ENCODE measurements around the gene BLCAP. TPM values are rescaled to one million over a fixed set of nuclear protein-coding genes. Genes with fewer than 3 reads are reported as not detected.
"Not testable (repeated sequence)": the region's sequence is repeated elsewhere in the genome, so short reads cannot be mapped to it uniquely, and the experiment has no call there.

The BLCAP gene, protein sequence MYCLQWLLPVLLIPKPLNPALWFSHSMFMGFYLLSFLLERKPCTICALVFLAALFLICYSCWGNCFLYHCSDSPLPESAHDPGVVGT
- 99.9 and 109 TPM in 2 replicates for total RNA-seq (2021)
- Bru-seq, nascent RNA: percentile 95 among the genes with signal in this experiment
- percentile 99 among the genes with signal in this experiment for BruChase-seq, experiment 1, labeled RNA remaining after a 2-hour chase
- BruChase-seq, experiment 2, labeled RNA remaining after a 6-hour chase: percentile 97 among the genes with signal in this experiment
- long read RNA-seq, transcript BLCAP-215 (2 exons, 2,017 nt): major isoform, 178 of 202 reads
- long read RNA-seq, partial matches to known transcripts: 0 of 202 reads
- long read RNA-seq, other reads (novel, unspliced or antisense): 19 of 202 reads

DNA sequence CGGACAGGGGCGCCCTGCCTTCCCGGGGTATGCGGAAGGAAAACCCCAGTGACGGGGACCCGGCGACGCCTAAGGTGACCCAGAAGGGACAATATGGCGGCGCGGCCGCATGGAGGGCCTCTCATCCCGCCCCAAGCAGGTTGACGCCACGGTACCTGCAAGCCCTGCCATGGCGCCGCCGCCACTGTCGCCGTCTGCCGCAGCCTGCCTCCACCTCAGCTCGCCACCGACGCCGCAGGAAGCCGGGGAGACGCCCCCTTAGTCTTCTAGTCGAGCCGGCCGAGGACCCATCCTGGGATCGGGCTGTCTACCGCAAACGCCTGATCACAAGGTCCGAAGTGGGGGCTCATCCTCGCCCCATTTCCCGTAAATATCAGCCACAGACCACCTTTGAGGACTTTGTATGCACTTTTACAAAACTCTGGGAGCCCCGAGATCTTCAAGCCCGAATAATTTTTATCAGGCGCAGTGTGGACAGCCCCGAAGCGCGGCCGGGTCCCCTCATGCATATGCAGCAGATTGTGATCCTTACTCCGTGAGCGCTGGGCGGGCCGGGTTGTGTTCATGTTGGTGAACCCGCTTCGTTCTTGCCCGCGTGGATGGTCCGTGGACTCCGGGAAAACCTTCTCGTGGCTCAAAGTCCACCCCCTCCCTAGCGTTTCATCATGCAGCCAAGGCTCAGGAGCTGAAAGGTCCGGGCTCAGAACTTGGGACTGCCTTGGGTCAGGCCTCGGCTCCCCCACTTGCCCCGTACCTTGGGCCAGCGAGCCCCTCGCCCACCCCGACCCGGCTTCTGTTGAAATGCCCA, at the start of gene BLCAP:
TSS of gene BLCAP (minus strand) at position 239 of the 808 bp plus-strand sequence. CDS start 8,702 bp downstream, outside the sequence.
- DNase-seq: peak; percentile 70 to 89
- intact Hi-C loops (cut with micrococcal nuclease; ENCODE audit: unreplicated experiment): loop anchor here (2.0 to 5.0 kb wide), 3 partner anchors 121 to 183 kb away; no protein-coding TSS in a partner anchor
- H3K4me1 ChIP-seq (replicated peaks; ENCODE audit: insufficient read depth): peaks cover 41% of the 10 kb centered on the region
- H3K4me2 ChIP-seq: peak within 1 kb of the TSS; percentile 84
- peaks cover 28% of the 10 kb centered on the region for H4K20me1 ChIP-seq (ENCODE audit: insufficient read depth)
- peaks cover 17% of the 10 kb centered on the region for H3F3A ChIP-seq (ENCODE audit: insufficient read depth, low read depth)
- ChIA-PET POLR2A (ENCODE audit: unreplicated experiment) (no interaction called here), CTCF (no interaction called here)
- peak within 1 kb of the TSS; percentile 86 for H3K27ac ChIP-seq
- H2AFZ ChIP-seq: peak within 1 kb of the TSS; percentile 98
- H3K36me3 ChIP-seq (ENCODE audit: low read depth): no peaks in the 10 kb centered on the region
- H3K9me3 ChIP-seq (ENCODE audit: insufficient read depth, low read depth): no peaks in the 10 kb centered on the region
- TF ChIP-seq EZH2 (IDR thresholded peaks at IDR 0.05; ENCODE audit: low read depth): no peak
- TF ChIP-seq, protein P1, sequence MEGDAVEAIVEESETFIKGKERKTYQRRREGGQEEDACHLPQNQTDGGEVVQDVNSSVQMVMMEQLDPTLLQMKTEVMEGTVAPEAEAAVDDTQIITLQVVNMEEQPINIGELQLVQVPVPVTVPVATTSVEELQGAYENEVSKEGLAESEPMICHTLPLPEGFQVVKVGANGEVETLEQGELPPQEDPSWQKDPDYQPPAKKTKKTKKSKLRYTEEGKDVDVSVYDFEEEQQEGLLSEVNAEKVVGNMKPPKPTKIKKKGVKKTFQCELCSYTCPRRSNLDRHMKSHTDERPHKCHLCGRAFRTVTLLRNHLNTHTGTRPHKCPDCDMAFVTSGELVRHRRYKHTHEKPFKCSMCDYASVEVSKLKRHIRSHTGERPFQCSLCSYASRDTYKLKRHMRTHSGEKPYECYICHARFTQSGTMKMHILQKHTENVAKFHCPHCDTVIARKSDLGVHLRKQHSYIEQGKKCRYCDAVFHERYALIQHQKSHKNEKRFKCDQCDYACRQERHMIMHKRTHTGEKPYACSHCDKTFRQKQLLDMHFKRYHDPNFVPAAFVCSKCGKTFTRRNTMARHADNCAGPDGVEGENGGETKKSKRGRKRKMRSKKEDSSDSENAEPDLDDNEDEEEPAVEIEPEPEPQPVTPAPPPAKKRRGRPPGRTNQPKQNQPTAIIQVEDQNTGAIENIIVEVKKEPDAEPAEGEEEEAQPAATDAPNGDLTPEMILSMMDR (conservative IDR thresholded peaks at IDR 0.05): no peak
- H3K27me3 ChIP-seq (ENCODE audit: insufficient read depth, low read depth): no peaks in the 10 kb centered on the region
- H3K79me2 ChIP-seq (ENCODE audit: low read depth): peaks cover 52% of the 10 kb centered on the region
- no peaks in the 10 kb centered on the region for H3K9me2 ChIP-seq (ENCODE audit: insufficient read depth)
- BruUV-seq (replicated peaks): TSS peak; percentile 70
- H3K4me3 ChIP-seq: peak within 1 kb of the TSS; percentile 88

DNA sequence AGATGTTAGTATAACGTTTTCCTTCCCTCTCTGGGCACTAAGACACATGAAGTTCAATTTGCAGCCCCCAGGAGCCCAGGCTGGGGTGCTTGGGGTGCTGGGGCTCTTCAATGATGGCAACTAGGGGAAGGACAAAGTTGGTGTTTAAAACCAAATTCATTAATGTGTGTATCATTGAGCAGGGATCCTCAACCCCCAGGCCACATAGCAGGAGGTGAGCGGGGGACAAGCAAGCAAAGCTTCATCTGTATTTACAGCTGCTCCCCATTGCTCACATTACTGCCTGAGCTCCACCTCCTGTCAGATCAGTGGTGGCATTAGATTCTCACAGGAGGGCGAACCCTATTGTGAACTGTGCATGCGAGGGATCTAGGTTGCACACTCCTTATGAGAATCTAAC, 49.8 kb upstream of the BLCAP start:
- CTCF ChIA-PET; BruUV-seq (replicated peaks); H3K27ac ChIP-seq; POLR2A ChIA-PET (ENCODE audit: unreplicated experiment); H3K4me2 ChIP-seq; H3K4me3 ChIP-seq; H4K20me1 ChIP-seq (ENCODE audit: insufficient read depth); H3K9me2 ChIP-seq (ENCODE audit: insufficient read depth); H3K79me2 ChIP-seq (ENCODE audit: low read depth); DNase-seq; H3K4me1 ChIP-seq (replicated peaks; ENCODE audit: insufficient read depth); H3K36me3 ChIP-seq (ENCODE audit: low read depth); H3F3A ChIP-seq (ENCODE audit: insufficient read depth, low read depth); H3K9me3 ChIP-seq (ENCODE audit: insufficient read depth, low read depth); intact Hi-C loops (cut with micrococcal nuclease; ENCODE audit: unreplicated experiment); H2AFZ ChIP-seq: not testable (repeated sequence)
- peaks cover 75% of the 10 kb centered on the region for H3K27me3 ChIP-seq (ENCODE audit: insufficient read depth, low read depth)

DNA sequence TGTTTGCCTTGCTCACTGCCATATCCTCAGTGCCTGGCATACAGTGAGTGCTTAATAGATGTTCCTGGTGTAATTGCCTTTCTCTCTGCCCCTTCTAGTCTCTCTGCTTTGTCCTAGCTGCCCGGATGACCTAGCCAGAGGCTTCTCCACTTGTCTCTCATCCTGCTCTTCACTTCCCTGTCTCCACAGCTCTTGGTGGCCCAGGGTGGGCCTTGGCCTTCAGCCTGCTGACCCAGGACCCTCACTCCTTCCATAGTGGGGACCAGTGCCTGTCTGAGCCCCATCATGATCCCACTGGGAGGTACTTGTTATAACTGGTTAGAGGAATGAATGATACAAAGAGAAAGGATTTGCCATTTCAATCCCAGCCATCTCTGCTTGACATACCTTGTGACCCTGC, 49.2 kb upstream of the BLCAP start:
- TF ChIP-seq, protein P1 (conservative IDR thresholded peaks at IDR 0.05): no peak
- TF ChIP-seq EZH2 (IDR thresholded peaks at IDR 0.05; ENCODE audit: low read depth): no peak
- Histone ChIP-seq H3K9me3 (ENCODE audit: insufficient read depth, low read depth) (no peaks in the 10 kb centered on the region), H3K9me2 (ENCODE audit: insufficient read depth) (no peaks in the 10 kb centered on the region), H3K79me2 (ENCODE audit: low read depth) (no peaks in the 10 kb centered on the region), H3K4me1 (replicated peaks; ENCODE audit: insufficient read depth) (no peaks in the 10 kb centered on the region), H2AFZ (no peak overlapping the region), H3K36me3 (ENCODE audit: low read depth) (no peaks in the 10 kb centered on the region), H3F3A (ENCODE audit: insufficient read depth, low read depth) (no peaks in the 10 kb centered on the region), H3K27ac (no peak overlapping the region), H3K4me3 (no peak overlapping the region), H3K27me3 (ENCODE audit: insufficient read depth, low read depth) (peaks cover 70% of the 10 kb centered on the region), H4K20me1 (ENCODE audit: insufficient read depth) (no peaks in the 10 kb centered on the region), H3K4me2 (no peak overlapping the region)
- ChIA-PET POLR2A (ENCODE audit: unreplicated experiment) (no interaction called here), CTCF (no interaction called here)
- DNase-seq: no peak
- intact Hi-C loops (cut with micrococcal nuclease; ENCODE audit: unreplicated experiment): no loop called here
- BruUV-seq (replicated peaks): no TSS peak

All from PC-9 (cell line).